HL-60 (cell line): ENCODE measurements around the gene KAZN.

Experiments used
- POLR2AphosphoS5 ChIP-seq: IDR thresholded peaks from 2 replicates; pipeline ENCODE4 v1.6.1; 2012; ENCODE audit warnings: low read depth
- SPI1 ChIP-seq: IDR thresholded peaks from 2 replicates; pipeline ENCODE4 v1.6.1; 2012; ENCODE audit warnings: low read depth, mild to moderate bottlenecking, borderline replicate concordance
- TF ChIP-seq, protein P1 (sequence below): IDR thresholded peaks from one replicate; pipeline ENCODE4 v1.5.1; 2011; ENCODE audit warnings: low read length, control low read depth, inconsistent platforms; ENCODE audit not compliant: insufficient read depth
- TF ChIP-seq, protein P2 (sequence below): IDR thresholded peaks from 2 replicates; pipeline ENCODE4 v1.6.1; 2012; ENCODE audit warnings: low read depth; ENCODE audit not compliant: insufficient replicate concordance

DNA sequence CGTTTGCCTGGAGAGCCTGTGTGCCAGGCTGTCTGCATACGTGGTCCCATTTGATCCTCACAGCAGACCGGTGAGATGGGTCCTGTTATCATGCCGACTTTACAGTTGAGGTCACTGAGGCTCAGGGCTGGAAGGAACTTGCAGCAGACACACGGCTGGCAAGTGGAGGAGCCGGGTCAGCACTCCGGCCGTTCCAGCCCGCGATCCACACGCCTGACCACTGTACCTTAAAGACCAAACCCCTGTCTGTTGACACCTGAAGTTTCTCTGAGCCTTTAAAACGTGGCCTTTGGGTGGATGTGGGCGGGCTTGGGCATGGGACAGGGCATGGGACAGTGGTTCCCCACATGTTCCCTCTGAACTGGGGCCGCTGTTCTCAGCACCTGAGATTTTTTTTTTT, 383.5 kb downstream of the KAZN start:
- TF ChIP-seq, protein P1, sequence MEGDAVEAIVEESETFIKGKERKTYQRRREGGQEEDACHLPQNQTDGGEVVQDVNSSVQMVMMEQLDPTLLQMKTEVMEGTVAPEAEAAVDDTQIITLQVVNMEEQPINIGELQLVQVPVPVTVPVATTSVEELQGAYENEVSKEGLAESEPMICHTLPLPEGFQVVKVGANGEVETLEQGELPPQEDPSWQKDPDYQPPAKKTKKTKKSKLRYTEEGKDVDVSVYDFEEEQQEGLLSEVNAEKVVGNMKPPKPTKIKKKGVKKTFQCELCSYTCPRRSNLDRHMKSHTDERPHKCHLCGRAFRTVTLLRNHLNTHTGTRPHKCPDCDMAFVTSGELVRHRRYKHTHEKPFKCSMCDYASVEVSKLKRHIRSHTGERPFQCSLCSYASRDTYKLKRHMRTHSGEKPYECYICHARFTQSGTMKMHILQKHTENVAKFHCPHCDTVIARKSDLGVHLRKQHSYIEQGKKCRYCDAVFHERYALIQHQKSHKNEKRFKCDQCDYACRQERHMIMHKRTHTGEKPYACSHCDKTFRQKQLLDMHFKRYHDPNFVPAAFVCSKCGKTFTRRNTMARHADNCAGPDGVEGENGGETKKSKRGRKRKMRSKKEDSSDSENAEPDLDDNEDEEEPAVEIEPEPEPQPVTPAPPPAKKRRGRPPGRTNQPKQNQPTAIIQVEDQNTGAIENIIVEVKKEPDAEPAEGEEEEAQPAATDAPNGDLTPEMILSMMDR, result no peak
- no peak for TF ChIP-seq POLR2AphosphoS5
- TF ChIP-seq, protein P2, sequence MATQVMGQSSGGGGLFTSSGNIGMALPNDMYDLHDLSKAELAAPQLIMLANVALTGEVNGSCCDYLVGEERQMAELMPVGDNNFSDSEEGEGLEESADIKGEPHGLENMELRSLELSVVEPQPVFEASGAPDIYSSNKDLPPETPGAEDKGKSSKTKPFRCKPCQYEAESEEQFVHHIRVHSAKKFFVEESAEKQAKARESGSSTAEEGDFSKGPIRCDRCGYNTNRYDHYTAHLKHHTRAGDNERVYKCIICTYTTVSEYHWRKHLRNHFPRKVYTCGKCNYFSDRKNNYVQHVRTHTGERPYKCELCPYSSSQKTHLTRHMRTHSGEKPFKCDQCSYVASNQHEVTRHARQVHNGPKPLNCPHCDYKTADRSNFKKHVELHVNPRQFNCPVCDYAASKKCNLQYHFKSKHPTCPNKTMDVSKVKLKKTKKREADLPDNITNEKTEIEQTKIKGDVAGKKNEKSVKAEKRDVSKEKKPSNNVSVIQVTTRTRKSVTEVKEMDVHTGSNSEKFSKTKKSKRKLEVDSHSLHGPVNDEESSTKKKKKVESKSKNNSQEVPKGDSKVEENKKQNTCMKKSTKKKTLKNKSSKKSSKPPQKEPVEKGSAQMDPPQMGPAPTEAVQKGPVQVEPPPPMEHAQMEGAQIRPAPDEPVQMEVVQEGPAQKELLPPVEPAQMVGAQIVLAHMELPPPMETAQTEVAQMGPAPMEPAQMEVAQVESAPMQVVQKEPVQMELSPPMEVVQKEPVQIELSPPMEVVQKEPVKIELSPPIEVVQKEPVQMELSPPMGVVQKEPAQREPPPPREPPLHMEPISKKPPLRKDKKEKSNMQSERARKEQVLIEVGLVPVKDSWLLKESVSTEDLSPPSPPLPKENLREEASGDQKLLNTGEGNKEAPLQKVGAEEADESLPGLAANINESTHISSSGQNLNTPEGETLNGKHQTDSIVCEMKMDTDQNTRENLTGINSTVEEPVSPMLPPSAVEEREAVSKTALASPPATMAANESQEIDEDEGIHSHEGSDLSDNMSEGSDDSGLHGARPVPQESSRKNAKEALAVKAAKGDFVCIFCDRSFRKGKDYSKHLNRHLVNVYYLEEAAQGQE, result no peak
- no peak for TF ChIP-seq SPI1
